HG02840 (cell line): ENCODE results near the gene YWHAB.
"Not testable (repeated sequence)": the region's sequence is repeated elsewhere in the genome, so short reads cannot be mapped to it uniquely, and the experiment has no call there.

Source experiments
- ATAC-seq: cut with Tn5 transposase; IDR thresholded peaks from one replicate; pipeline ENCODE4 v1.9.1; 2021; ENCODE audit warnings: mild to moderate bottlenecking, moderate library complexity, moderate number of reproducible peaks; ENCODE audit not compliant: unreplicated experiment, low FRiP score

Gene YWHAB

GRCh38 chr20:44866703-44867335 is 18.7 kb upstream of the YWHAB start:
- no peak for ATAC-seq

GRCh38 chr20:44869471-44869870 is 16.0 kb upstream of the YWHAB start:
- ATAC-seq = no peak

- not testable (repeated sequence) for ATAC-seq
Observed at GRCh38 chr20:44882360-44882759, 3.1 kb upstream of the YWHAB start.

GRCh38 chr20:44883214-44883902 is 2.1 kb upstream of the YWHAB start:
- no peak for ATAC-seq

GRCh38 chr20:44884907-44885391 is 556 bp upstream of the YWHAB start:
- ATAC-seq = no peak

- no peak for ATAC-seq
Observed at GRCh38 chr20:44886266-44886651, 754 bp downstream of the YWHAB start.

- no peak for ATAC-seq
Observed at GRCh38 chr20:44886828-44887227, 1.3 kb downstream of the YWHAB start.

- no peak for ATAC-seq
Observed at GRCh38 chr20:44887466-44887865, 2.0 kb downstream of the YWHAB start.

- ATAC-seq = no peak
Observed at GRCh38 chr20:44888226-44889103, 3.0 kb downstream of the YWHAB start.

- ATAC-seq = no peak
Observed at GRCh38 chr20:44891826-44892225, 6.3 kb downstream of the YWHAB start.

GRCh38 chr20:44894959-44895358 is 9.5 kb downstream of the YWHAB start:
- ATAC-seq = no peak

- ATAC-seq = no peak
Observed at GRCh38 chr20:44896583-44896982, 11.1 kb downstream of the YWHAB start.

GRCh38 chr20:44897133-44897532 is 11.6 kb downstream of the YWHAB start:
- ATAC-seq = no peak

- no peak for ATAC-seq
Observed at GRCh38 chr20:44900231-44900854, 14.8 kb downstream of the YWHAB start.

- ATAC-seq = no peak
Observed at GRCh38 chr20:44901974-44902373, 16.5 kb downstream of the YWHAB start.

GRCh38 chr20:44904377-44904776 is 18.9 kb downstream of the YWHAB start:
- no peak for ATAC-seq

- no peak for ATAC-seq
Observed at GRCh38 chr20:44908987-44909871, 23.7 kb downstream of the YWHAB start.

- no peak for ATAC-seq
Observed at GRCh38 chr20:44909872-44910689, 24.6 kb downstream of the YWHAB start, which contains the start of gene PABPC1L. Gene PABPC1L, plus strand, starts transcription at chr20:44910060. Its CDS starts 84 bp downstream, at chr20:44910144.
